PC-9 (cell line): ENCODE data around the gene MORN5. TPM values are rescaled to one million over a fixed set of nuclear protein-coding genes. Genes with fewer than 3 reads are reported as not detected.

Experiments used
- BruUV-seq: library from RNA; stranded (reverse); fragments of 400-500 nt; replicated peaks from 2 replicates; lab custom pipeline; 2021; lab: Mats Ljungman, UMichigan
- CTCF ChIA-PET: fragments of 300-600 bp; sonication (Branson Sonifier 250); formaldehyde crosslinking; loops from one replicate; lab custom pipeline; 2022; ENCODE audit warnings: antibody characterized with exemption; lab: Charles Lee
- POLR2A ChIA-PET: fragments of 300-600 bp; sonication (Branson Sonifier 250); formaldehyde crosslinking; loops from one replicate; lab custom pipeline; 2022; ENCODE audit warnings: antibody characterized with exemption; ENCODE audit not compliant: unreplicated experiment; lab: Charles Lee
- DNase-seq, 2 experiments: peaks; one replicate each; pipeline versions ENCODE4 v3.0.0 to v3.0.0-alpha.2; 2015 to 2022; ENCODE audit warnings: mixed read lengths in 1 of 2
- H2AFZ ChIP-seq: fragments of 200-600 bp; sonication (generic); 2 replicates; pipeline ENCODE4 v1.8.1; 2017; ENCODE audit warnings: antibody characterized with exemption
- H3F3A ChIP-seq: fragments of 200-600 bp; sonication (generic); 2 replicates; pipeline ENCODE4 v1.8.1; 2017; ENCODE audit warnings: antibody characterized with exemption, mild to moderate bottlenecking, low read depth; ENCODE audit not compliant: insufficient read depth
- H3K27ac ChIP-seq: fragments of 200-600 bp; sonication (generic); 2 replicates; pipeline ENCODE4 v1.6.1; 2016; ENCODE audit warnings: mixed run types
- H3K27me3 ChIP-seq: fragments of 200-600 bp; sonication (generic); 2 replicates; pipeline ENCODE4 v1.6.1; 2016; ENCODE audit warnings: low read depth, mixed run types; ENCODE audit not compliant: insufficient read depth
- H3K36me3 ChIP-seq: fragments of 200-600 bp; sonication (generic); 2 replicates; pipeline ENCODE4 v1.6.1; 2016; ENCODE audit warnings: low read depth, mixed run types
- H3K4me1 ChIP-seq: fragments of 200-600 bp; sonication (generic); replicated peaks from 2 replicates; pipeline ENCODE4 v1.6.1; 2016; ENCODE audit warnings: mixed run types; ENCODE audit not compliant: insufficient read depth
- H3K4me2 ChIP-seq: fragments of 200-600 bp; sonication (generic); 2 replicates; pipeline ENCODE4 v1.6.1; 2017; ENCODE audit warnings: mixed run types
- H3K4me3 ChIP-seq: fragments of 200-600 bp; sonication (generic); 2 replicates; pipeline ENCODE4 v1.6.1; 2016; ENCODE audit warnings: mixed run types
- H3K79me2 ChIP-seq: fragments of 200-600 bp; sonication (generic); 2 replicates; pipeline ENCODE4 v1.6.1; 2017; ENCODE audit warnings: low read depth, mixed run types
- H3K9me2 ChIP-seq: fragments of 200-600 bp; sonication (generic); 2 replicates; pipeline ENCODE4 v1.8.1; 2017; ENCODE audit warnings: mild to moderate bottlenecking; ENCODE audit not compliant: insufficient read depth
- H3K9me3 ChIP-seq: fragments of 200-600 bp; sonication (generic); 2 replicates; pipeline ENCODE4 v1.8.1; 2016; ENCODE audit warnings: low read depth; ENCODE audit not compliant: insufficient read depth
- H4K20me1 ChIP-seq: fragments of 200-600 bp; sonication (generic); 2 replicates; pipeline ENCODE4 v1.8.1; 2017; ENCODE audit not compliant: insufficient read depth
- CTCF ChIP-seq: fragments of 200-600 bp; sonication (generic); conservative IDR thresholded peaks from 2 replicates; pipeline ENCODE4 v1.6.1; 2017; ENCODE audit warnings: mixed run types, antibody characterized with exemption, mild to moderate bottlenecking, moderate library complexity
- EZH2 ChIP-seq: fragments of 200-600 bp; sonication (generic); IDR thresholded peaks from 2 replicates; pipeline ENCODE4 v1.8.0; 2017; ENCODE audit warnings: antibody characterized with exemption, low read depth
- intact Hi-C: fragments of 100-400 bp; cut with micrococcal nuclease; formaldehyde crosslinking; loops from one replicate; pipeline ENCODE4 v1.10.0; 2022; ENCODE audit not compliant: unreplicated experiment
- total RNA-seq: library from RNA; stranded (reverse); gene quantifications from 2 replicates; pipeline ENCODE4 v1.2.3, GENCODE V29; 2021

The MORN5 gene
- total RNA-seq, 1 experiment from 2014 or later, result not detected

DNA sequence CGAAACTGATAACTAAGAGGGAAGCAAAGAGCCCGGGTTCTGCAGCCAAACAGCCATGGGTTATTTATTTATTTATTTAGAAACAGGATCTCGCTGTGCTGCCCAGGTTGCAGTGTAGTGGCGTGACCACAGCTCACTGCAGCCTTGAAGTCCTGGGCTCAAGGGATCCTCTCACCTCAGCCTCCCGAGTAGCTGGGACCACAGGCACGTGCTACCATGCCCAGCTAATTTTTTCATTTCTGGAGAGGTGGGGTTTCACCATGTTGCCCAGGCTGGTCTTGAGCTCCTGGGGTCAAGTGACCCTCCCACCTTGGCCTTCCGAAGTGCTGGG, 24.2 kb upstream of the MORN5 start:
- CTCF ChIA-PET, result interaction anchor here (0.6 to 1.0 kb wide), 2 partner anchors 10 to 131 kb away, joined by 3 read pairs; no protein-coding TSS in a partner anchor
- TF ChIP-seq EZH2, result no peak

DNA sequence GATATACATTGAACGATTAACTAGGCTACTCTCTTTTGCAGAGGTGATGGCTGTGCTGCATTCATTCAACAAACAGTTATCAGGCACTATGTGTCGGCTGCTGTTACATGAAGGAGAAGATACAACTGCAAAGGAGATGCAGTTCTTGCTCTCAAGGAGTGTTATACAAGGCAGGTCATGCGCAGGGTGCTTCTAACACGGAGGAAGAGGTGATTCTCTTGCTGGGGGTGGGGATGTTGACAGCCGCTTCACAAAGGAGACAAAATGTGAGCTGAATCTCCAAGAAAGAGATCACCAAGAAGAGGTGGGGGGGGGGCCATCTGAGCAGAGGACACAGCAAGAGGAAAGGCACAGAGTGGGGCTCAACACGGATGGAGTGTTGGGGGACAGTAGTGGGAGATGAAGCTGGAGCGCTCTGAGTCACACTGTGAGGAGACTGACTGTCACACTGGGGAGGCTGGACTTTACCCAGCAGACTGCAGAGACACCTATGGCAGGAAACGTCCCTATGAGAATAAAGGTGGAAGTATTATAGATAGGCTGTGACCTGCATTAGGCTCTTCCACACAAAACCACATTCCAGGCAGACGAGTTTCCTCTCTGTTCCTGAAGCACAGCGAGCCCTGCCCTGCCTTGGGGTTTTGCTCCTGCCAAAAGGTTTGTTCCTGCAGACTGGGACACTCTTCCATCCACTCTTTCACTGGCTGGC, 21.0 kb upstream of the MORN5 start:
- Histone ChIP-seq H3K79me2 (no peaks in the 10 kb centered on the region), H3F3A (no peaks in the 10 kb centered on the region), H3K9me2 (no peaks in the 10 kb centered on the region), H3K4me3 (no peak overlapping the region), H2AFZ (no peak overlapping the region), H3K4me1 (no peaks in the 10 kb centered on the region), H3K27me3 (no peaks in the 10 kb centered on the region), H3K4me2 (no peak overlapping the region), H3K27ac (no peak overlapping the region), H3K36me3 (no peaks in the 10 kb centered on the region), H4K20me1 (no peaks in the 10 kb centered on the region), H3K9me3 (no peaks in the 10 kb centered on the region)
- CTCF ChIA-PET, result no interaction called here
- no peak for DNase-seq
- no TSS peak for BruUV-seq
- intact Hi-C loops, result no loop called here
- POLR2A ChIA-PET, result interaction anchor here (0.6 kb wide), 2 partner anchors 13 to 410 kb away, joined by 3 to 8 read pairs; no protein-coding TSS in a partner anchor
- no peak for TF ChIP-seq CTCF

More for the DNA sequence above, 24.2 kb upstream of the MORN5 start:
- Histone ChIP-seq H3K4me3 (no peak overlapping the region), H3K9me2 (no peaks in the 10 kb centered on the region), H3K36me3 (no peaks in the 10 kb centered on the region), H3K27ac (no peak overlapping the region), H3K4me2 (no peak overlapping the region), H3K9me3 (no peaks in the 10 kb centered on the region), H3K27me3 (no peaks in the 10 kb centered on the region), H3K4me1 (no peaks in the 10 kb centered on the region), H4K20me1 (no peaks in the 10 kb centered on the region), H2AFZ (no peak overlapping the region), H3F3A (no peaks in the 10 kb centered on the region), H3K79me2 (no peaks in the 10 kb centered on the region)
- intact Hi-C loops, result no loop called here
- POLR2A ChIA-PET, result no interaction called here
- no peak for DNase-seq
- no TSS peak for BruUV-seq

GRCh38 chr9:122140368-122141193, 19.1 kb upstream of the MORN5 start:
- no peak for DNase-seq
- Histone ChIP-seq H3K9me2 (no peaks in the 10 kb centered on the region), H3K9me3 (no peaks in the 10 kb centered on the region), H3K4me3 (no peak overlapping the region), H3K36me3 (0 out of 2 replicates have a peak, but pooled peaks cover 4% of the 10 kb centered on the region), H3K79me2 (no peaks in the 10 kb centered on the region), H3K4me2 (no peak overlapping the region), H3K27me3 (no peaks in the 10 kb centered on the region), H2AFZ (no peak overlapping the region), H3K27ac (no peak overlapping the region), H3K4me1 (no peaks in the 10 kb centered on the region), H3F3A (no peaks in the 10 kb centered on the region), H4K20me1 (peaks cover 4% of the 10 kb centered on the region; the same call in 1 of the 2 replicates)
- no TSS peak for BruUV-seq
- ChIA-PET POLR2A (no interaction called here), CTCF (interaction anchor here (0.6 kb wide), 2 partner anchors 15 to 701 kb away, joined by 3 read pairs; no protein-coding TSS in a partner anchor)
- no peak for TF ChIP-seq EZH2
- no peak for TF ChIP-seq CTCF
- intact Hi-C loops, result no loop called here
